HepG2 (cell line): Measurements from ENCODE around the gene PTCRA. TPM values are rescaled to one million over a fixed set of nuclear protein-coding genes. Genes with fewer than 3 reads are reported as not detected.
A peak's percentile ranks its signal among the peaks of the same experiment; 100 is the strongest.

Experiments used
- EP300 ChIP-seq, 3 experiments: sonication (generic) in 1 of 3; formaldehyde crosslinking in 1 of 3; IDR thresholded peaks; 2 replicates each; pipeline versions ENCODE4 v1.5.1 to v1.6.1; 2011 to 2020; ENCODE audit warnings: low read depth in 2 of 3, low read length in 2 of 3, borderline replicate concordance in 1 of 3, improper control_type of control experiment in 1 of 3, mild to moderate bottlenecking in 1 of 3, missing genetic modification reagents in 1 of 3, moderate library complexity in 1 of 3
- GZF1 ChIP-seq: sonication (generic); formaldehyde crosslinking; IDR thresholded peaks from 2 replicates; pipeline ENCODE4 v1.5.1; 2020; ENCODE audit warnings: mild to moderate bottlenecking, missing genetic modification reagents
- KMT2B ChIP-seq: IDR thresholded peaks from 2 replicates; pipeline ENCODE4 v1.6.1; 2016; ENCODE audit warnings: missing genetic modification reagents, missing compliant biosample characterization
- MBNL3 ChIP-seq: fragments of 250-450 bp; sonication (Bioruptor Pico); conservative IDR thresholded peaks from 2 replicates; pipeline ENCODE4 v1.8.0; 2022; ENCODE audit warnings: mild to moderate bottlenecking, inconsistent platforms
- PRPF4 ChIP-seq: fragments of 200-400 bp; formaldehyde crosslinking; IDR thresholded peaks from 2 replicates; pipeline ENCODE4 v1.6.1; 2016; ENCODE audit warnings: low read length, low read depth; ENCODE audit not compliant: poor library complexity, severe bottlenecking
- SP140L ChIP-seq: sonication (generic); formaldehyde crosslinking; IDR thresholded peaks from 2 replicates; pipeline ENCODE4 v1.4.0; 2020; ENCODE audit warnings: missing genetic modification reagents, borderline replicate concordance
- ZBTB21 ChIP-seq: sonication (generic); formaldehyde crosslinking; IDR thresholded peaks from 2 replicates; pipeline ENCODE4 v1.4.0; 2020; ENCODE audit warnings: missing genetic modification reagents
- ZBTB3 ChIP-seq: sonication (generic); formaldehyde crosslinking; IDR thresholded peaks from 2 replicates; pipeline ENCODE4 v1.4.0; 2020; ENCODE audit warnings: low read depth, mild to moderate bottlenecking, moderate library complexity, missing genetic modification reagents, borderline replicate concordance
- ZNF383 ChIP-seq: sonication (generic); formaldehyde crosslinking; IDR thresholded peaks from 2 replicates; pipeline ENCODE4 v1.4.0; 2020; ENCODE audit warnings: missing genetic modification reagents, mild to moderate bottlenecking, borderline replicate concordance
- ZNF7 ChIP-seq: IDR thresholded peaks from 2 replicates; pipeline ENCODE4 v1.6.1; 2016; ENCODE audit warnings: missing biosample characterization, missing genetic modification reagents
- ZNF776 ChIP-seq: sonication (generic); formaldehyde crosslinking; IDR thresholded peaks from 2 replicates; pipeline ENCODE4 v1.4.0; 2020; ENCODE audit warnings: mild to moderate bottlenecking, missing genetic modification reagents
- ZNF891 ChIP-seq: sonication (generic); formaldehyde crosslinking; IDR thresholded peaks from 2 replicates; pipeline ENCODE4 v1.5.0; 2020; ENCODE audit warnings: mild to moderate bottlenecking, missing genetic modification reagents
- polyA plus RNA-seq, 8 experiments: library from polyadenylated mRNA; depleted of rRNA in 3 of 8; stranded (reverse) in 7 of 8; unstranded in 1 of 8; fragments of >200 nt; fragmentation: Illumina TruSeq in 4 of 8; extraction: Trizol in 4 of 8; gene quantifications; 2 replicates each; pipeline versions ENCODE4 v1.2.1 to v1.2.3, GENCODE V29; 2011 to 2016; ENCODE audit warnings: low read depth in 4 of 8, missing spikeins in 1 of 8, mixed read lengths in 1 of 8; ENCODE audit not compliant: insufficient read depth in 1 of 8
- total RNA-seq, 5 experiments: library from RNA; depleted of rRNA; stranded (reverse); fragments of >200 nt; fragmentation: Illumina TruSeq; extraction: Trizol; gene quantifications; 2 replicates each; pipeline ENCODE4 v1.2.3, GENCODE V29; 2016; ENCODE audit warnings: low read depth in 1 of 5
- TF ChIP-seq, protein P1 (sequence below): sonication (generic); formaldehyde crosslinking; IDR thresholded peaks from 2 replicates; pipeline ENCODE4 v1.4.0; 2020; ENCODE audit warnings: mild to moderate bottlenecking, missing genetic modification reagents, borderline replicate concordance
- TF ChIP-seq, protein P2 (sequence below), 2 experiments: sonication (generic) in 1 of 2; formaldehyde crosslinking in 1 of 2; IDR thresholded peaks; 2 replicates each; pipeline versions ENCODE4 v1.5.1 to v1.6.1; 2011 to 2020; ENCODE audit warnings: borderline replicate concordance in 1 of 2, low read depth in 1 of 2, low read length in 1 of 2, mild to moderate bottlenecking in 1 of 2, missing genetic modification reagents in 1 of 2, moderate library complexity in 1 of 2
- TF ChIP-seq, protein P3 (sequence below): sonication (generic); formaldehyde crosslinking; IDR thresholded peaks from 2 replicates; pipeline ENCODE4 v1.4.0; 2020; ENCODE audit warnings: mild to moderate bottlenecking, missing genetic modification reagents

The PTCRA gene
- total and polyA plus RNA-seq, 2 of the 13 experiments (the other 11 are each of a cell fraction or from before 2014, with no cell fraction given): not detected

DNA sequence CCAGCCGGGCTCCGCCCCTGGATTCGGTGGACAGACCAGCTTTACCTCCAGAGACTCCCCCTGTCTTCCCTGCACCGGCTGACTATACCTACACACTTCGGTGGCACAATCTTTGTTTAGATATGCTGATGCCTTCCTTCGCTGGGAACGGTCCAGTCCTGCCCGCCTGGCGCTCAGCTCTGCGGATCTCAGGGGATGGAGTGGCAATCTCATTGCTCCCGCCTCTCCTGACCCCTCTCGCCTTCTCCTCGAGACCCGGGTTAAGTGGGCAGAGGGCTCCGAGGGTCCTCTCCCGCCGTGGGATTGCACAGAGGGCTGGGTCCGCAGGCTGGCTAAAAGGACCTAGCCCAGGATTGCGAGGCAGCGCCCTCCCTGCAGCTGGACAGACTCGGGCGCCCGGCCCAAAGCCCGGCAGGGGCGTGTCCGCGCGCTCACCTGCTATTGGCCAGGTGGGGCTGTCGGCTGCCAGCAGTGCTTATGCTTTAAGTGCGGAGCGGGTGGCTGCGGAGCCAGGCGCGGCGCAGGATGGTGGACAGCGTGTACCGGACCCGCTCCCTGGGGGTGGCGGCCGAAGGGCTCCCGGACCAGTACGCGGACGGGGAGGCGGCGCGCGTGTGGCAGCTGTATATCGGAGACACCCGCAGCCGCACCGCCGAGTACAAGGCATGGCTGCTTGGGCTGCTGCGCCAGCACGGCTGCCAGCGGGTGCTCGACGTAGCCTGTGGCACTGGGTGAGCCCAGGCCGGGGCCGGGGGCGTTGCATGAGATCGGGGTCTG lies 44.6 kb downstream of the PTCRA start, which contains the start of gene GNMT (continued):
- no peak for TF ChIP-seq ZNF7 (CRISPR knock-in tag)
- TF ChIP-seq, protein P1, sequence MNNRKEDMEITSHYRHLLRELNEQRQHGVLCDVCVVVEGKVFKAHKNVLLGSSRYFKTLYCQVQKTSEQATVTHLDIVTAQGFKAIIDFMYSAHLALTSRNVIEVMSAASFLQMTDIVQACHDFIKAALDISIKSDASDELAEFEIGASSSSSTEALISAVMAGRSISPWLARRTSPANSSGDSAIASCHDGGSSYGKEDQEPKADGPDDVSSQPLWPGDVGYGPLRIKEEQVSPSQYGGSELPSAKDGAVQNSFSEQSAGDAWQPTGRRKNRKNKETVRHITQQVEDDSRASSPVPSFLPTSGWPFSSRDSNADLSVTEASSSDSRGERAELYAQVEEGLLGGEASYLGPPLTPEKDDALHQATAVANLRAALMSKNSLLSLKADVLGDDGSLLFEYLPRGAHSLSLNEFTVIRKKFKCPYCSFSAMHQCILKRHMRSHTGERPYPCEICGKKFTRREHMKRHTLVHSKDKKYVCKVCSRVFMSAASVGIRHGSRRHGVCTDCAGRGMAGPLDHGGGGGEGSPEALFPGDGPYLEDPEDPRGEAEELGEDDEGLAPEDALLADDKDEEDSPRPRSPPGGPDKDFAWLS (CRISPR knock-in tag): no peak
- TF ChIP-seq ZNF383 (CRISPR knock-in tag): no peak
- no peak for TF ChIP-seq KMT2B (CRISPR knock-in tag)
- no peak for TF ChIP-seq PRPF4
- TF ChIP-seq SP140L: 0 out of 2 replicates have a peak, but pooled peaks have one; percentile 34
- TF ChIP-seq, protein P2, sequence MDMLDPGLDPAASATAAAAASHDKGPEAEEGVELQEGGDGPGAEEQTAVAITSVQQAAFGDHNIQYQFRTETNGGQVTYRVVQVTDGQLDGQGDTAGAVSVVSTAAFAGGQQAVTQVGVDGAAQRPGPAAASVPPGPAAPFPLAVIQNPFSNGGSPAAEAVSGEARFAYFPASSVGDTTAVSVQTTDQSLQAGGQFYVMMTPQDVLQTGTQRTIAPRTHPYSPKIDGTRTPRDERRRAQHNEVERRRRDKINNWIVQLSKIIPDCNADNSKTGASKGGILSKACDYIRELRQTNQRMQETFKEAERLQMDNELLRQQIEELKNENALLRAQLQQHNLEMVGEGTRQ (IDR thresholded peaks at IDR 0.05; ENCODE audit: low read depth, low read length): no peak
- TF ChIP-seq, protein P2 (CRISPR knock-in tag; IDR thresholded peaks at IDR 0.05; ENCODE audit: borderline replicate concordance): no peak
- no peak for TF ChIP-seq MBNL3 (CRISPR knock-in tag)
- TF ChIP-seq ZBTB21 (CRISPR knock-in tag): no peak; the same call in 1 of the 2 replicates
- TF ChIP-seq, protein P3, sequence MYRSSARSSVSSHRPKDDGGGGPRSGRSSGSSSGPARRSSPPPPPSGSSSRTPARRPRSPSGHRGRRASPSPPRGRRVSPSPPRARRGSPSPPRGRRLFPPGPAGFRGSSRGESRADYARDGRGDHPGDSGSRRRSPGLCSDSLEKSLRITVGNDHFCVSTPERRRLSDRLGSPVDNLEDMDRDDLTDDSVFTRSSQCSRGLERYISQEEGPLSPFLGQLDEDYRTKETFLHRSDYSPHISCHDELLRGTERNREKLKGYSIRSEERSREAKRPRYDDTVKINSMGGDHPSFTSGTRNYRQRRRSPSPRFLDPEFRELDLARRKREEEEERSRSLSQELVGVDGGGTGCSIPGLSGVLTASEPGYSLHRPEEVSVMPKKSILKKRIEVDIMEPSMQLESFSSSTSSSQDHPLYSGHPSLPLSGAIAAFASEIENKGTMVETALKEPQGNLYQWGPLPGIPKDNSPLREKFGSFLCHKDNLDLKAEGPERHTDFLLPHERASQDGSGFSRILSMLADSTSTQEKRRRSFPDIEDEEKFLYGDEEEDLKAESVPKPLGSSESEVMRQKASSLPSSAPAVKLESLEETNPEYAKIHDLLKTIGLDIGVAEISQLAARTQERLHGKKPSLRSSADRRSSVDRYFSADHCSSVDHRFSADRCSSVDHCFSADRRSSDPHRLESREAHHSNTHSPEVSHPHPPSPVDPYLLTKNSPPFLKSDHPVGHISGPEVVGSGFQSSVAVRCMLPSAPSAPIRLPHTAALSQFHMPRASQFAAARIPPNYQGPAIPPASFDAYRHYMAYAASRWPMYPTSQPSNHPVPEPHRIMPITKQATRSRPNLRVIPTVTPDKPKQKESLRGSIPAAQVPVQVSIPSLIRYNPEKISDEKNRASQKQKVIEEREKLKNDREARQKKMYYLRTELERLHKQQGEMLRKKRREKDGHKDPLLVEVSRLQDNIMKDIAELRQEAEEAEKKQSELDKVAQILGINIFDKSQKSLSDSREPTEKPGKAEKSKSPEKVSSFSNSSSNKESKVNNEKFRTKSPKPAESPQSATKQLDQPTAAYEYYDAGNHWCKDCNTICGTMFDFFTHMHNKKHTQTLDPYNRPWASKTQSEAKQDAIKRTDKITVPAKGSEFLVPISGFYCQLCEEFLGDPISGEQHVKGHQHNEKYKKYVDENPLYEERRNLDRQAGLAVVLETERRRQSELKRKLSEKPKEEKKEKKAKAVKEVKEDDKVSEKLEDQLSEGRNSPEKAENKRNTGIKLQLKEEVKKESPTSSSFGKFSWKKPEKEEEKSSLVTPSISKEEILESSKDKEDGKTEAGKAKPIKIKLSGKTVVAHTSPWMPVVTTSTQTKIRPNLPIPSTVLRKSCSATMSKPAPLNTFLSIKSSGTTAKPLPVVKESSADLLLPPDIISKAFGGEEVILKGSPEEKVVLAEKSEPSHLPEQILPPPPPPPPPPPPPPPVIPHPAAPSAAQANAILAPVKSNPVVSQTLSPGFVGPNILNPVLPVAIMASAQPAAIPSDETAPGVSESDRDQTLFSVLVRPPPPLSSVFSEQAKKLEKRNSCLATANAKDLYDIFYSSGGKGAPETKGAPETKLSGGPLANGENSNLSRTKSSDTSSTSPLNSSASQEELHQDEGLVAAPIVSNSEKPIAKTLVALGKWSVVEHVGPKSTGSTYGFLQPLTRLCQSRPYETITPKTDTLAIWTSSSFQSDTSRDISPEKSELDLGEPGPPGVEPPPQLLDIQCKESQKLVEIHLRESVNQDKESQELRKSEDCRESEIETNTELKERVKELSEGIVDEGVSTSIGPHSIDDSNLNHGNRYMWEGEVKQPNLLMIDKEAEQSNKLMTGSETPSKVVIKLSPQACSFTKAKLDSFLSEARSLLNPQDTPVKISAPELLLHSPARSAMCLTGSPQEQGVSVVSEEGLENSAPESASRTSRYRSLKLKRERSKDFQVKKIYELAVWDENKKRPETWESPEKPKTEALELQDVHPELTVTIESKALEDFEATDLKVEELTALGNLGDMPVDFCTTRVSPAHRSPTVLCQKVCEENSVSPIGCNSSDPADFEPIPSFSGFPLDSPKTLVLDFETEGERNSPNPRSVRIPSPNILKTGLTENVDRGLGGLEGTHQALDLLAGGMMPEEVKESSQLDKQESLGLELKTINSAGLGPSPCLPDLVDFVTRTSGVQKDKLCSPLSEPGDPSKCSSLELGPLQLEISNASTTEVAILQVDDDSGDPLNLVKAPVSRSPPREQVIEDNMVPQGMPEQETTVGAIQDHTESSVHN: no peak
- TF ChIP-seq ZNF776 (CRISPR knock-in tag): 0 out of 2 replicates have a peak, but pooled peaks have one; percentile 29
- peak in 1 of 2 experiments; percentile 41; a peak in 1 of 4 replicates for TF ChIP-seq EP300 (IDR thresholded peaks at IDR 0.05; ENCODE audit: low read depth in 2 of 2, low read length in 2 of 2)
- no peak for TF ChIP-seq EP300 (CRISPR knock-in tag; IDR thresholded peaks at IDR 0.05; ENCODE audit: borderline replicate concordance)
- TF ChIP-seq GZF1 (CRISPR knock-in tag): peak; percentile 85; the same call in 1 of the 2 replicates
- peak; percentile 69; the same call in 1 of the 2 replicates for TF ChIP-seq ZNF891 (CRISPR knock-in tag)
- no peak for TF ChIP-seq ZBTB3 (CRISPR knock-in tag)
